HCT116 (cell line): ENCODE measurements around the gene CFAP46. TPM values are rescaled to one million over a fixed set of nuclear protein-coding genes. Genes with fewer than 3 reads are reported as not detected.

Experiments used
- ATAC-seq: fragments of 200-7000 bp; cut with Tn5 transposase; 2 replicates; pipeline ENCODE4 v1.9.1; 2020; ENCODE audit warnings: mild to moderate bottlenecking, moderate library complexity
- BruUV-seq: library from RNA; stranded (reverse); fragments of 400-500 nt; replicated peaks from 2 replicates; lab custom pipeline; 2021; lab: Mats Ljungman, UMichigan
- CTCF ChIA-PET: fragments of 300-600 bp; sonication (Branson Sonifier 250); formaldehyde crosslinking; loops from one replicate; lab custom pipeline; 2021; ENCODE audit warnings: antibody characterized with exemption; lab: Charles Lee
- POLR2A ChIA-PET: fragments of 300-600, 350-600 bp; sonication (Branson Sonifier 250); formaldehyde crosslinking; loops from one replicate; lab custom pipeline; 2021; ENCODE audit warnings: antibody characterized with exemption; lab: Charles Lee
- RAD21 ChIA-PET, 2 experiments: fragments of 300-600 bp; sonication (Branson Sonifier 250); formaldehyde crosslinking; loops; one replicate each; lab custom pipeline; 2023; ENCODE audit warnings: low total read pairs in 2 of 2; ENCODE audit not compliant: uncharacterized antibody in 2 of 2, unreplicated experiment in 2 of 2, low non-redundant PET in 1 of 2; lab: Charles Lee
- DNase-seq: peaks from one replicate; pipeline ENCODE4 v3.0.0-alpha.2; 2010; ENCODE audit warnings: low read depth, low spot score
- H2AFZ ChIP-seq: fragments of 200-600 bp; shearing (Covaris generic), sonication (generic); 2 replicates; pipeline ENCODE4 v1.6.1; 2017; ENCODE audit warnings: low read depth, mixed run types, mixed read lengths, antibody characterized with exemption, low read length; ENCODE audit not compliant: poor library complexity, severe bottlenecking
- H3K27ac ChIP-seq: 2 replicates; pipeline ENCODE4 v1.5.1; 2012; ENCODE audit warnings: low read depth, low read length
- H3K27me3 ChIP-seq: fragments of 200-600 bp; sonication (generic); 2 replicates; pipeline ENCODE4 v1.6.1; 2016; ENCODE audit warnings: mixed run types, low read length, mixed read lengths; ENCODE audit not compliant: insufficient read depth
- H3K36me3 ChIP-seq, 2 experiments: fragments of 200-500 bp in 1 of 2; fragments of 200-600 bp in 1 of 2; sonication (Bioruptor generic) in 1 of 2; sonication (generic) in 1 of 2; 2 replicates each; pipeline versions ENCODE4 v1.5.1 to v1.6.1; 2014 to 2016; ENCODE audit warnings: low read length in 2 of 2, inconsistent platforms in 1 of 2, mixed read lengths in 1 of 2, mixed run types in 1 of 2; ENCODE audit not compliant: insufficient read depth in 2 of 2, control insufficient read depth in 1 of 2
- H3K4me1 ChIP-seq, 2 experiments: fragments of 200-600 bp in 1 of 2; sonication (generic) in 1 of 2; 2 replicates each; pipeline versions ENCODE4 v1.5.1 to v1.6.1; 2012 to 2017; ENCODE audit warnings: low read length in 2 of 2, inconsistent platforms in 1 of 2, mild to moderate bottlenecking in 1 of 2, mixed read lengths in 1 of 2, mixed run types in 1 of 2, moderate library complexity in 1 of 2; ENCODE audit not compliant: insufficient read depth in 2 of 2, control insufficient read depth in 1 of 2
- H3K4me2 ChIP-seq: fragments of 200-600 bp; sonication (generic); 2 replicates; pipeline ENCODE4 v1.6.1; 2017; ENCODE audit warnings: mixed run types, low read length, mixed read lengths
- H3K4me3 ChIP-seq, 2 experiments: fragments of 200-600 bp in 1 of 2; sonication (generic) in 1 of 2; replicated peaks in 1 of 2; 2 replicates each; pipeline ENCODE4 v1.5.1; 2011 to 2016; ENCODE audit warnings: low read length in 2 of 2, control low read depth in 1 of 2, low read depth in 1 of 2, mild to moderate bottlenecking in 1 of 2, mixed read lengths in 1 of 2, mixed run types in 1 of 2
- H3K79me2 ChIP-seq: fragments of 200-600 bp; sonication (generic); 2 replicates; pipeline ENCODE4 v1.6.1; 2017; ENCODE audit warnings: mild to moderate bottlenecking, mixed run types, low read length, moderate library complexity, mixed read lengths; ENCODE audit not compliant: insufficient read depth
- H3K9ac ChIP-seq: fragments of 200-600 bp; sonication (generic); 2 replicates; pipeline ENCODE4 v1.6.1; 2016; ENCODE audit warnings: low read length, mixed read lengths
- H3K9me2 ChIP-seq: fragments of 200-600 bp; sonication (generic), shearing (Covaris generic); 2 replicates; pipeline ENCODE4 v1.6.1; 2017; ENCODE audit warnings: mixed run types, mild to moderate bottlenecking, moderate library complexity; ENCODE audit not compliant: insufficient read depth
- H3K9me3 ChIP-seq, 2 experiments: fragments of 200-500 bp in 1 of 2; fragments of 200-600 bp in 1 of 2; sonication (Bioruptor generic) in 1 of 2; sonication (generic) in 1 of 2; 2 replicates each; pipeline ENCODE4 v1.6.1; 2014 to 2017; ENCODE audit warnings: low read length in 2 of 2, mixed read lengths in 2 of 2, inconsistent platforms in 1 of 2, low read depth in 1 of 2, mild to moderate bottlenecking in 1 of 2, mixed run types in 1 of 2, moderate library complexity in 1 of 2; ENCODE audit not compliant: control insufficient read depth in 1 of 2, insufficient read depth in 1 of 2
- H4K20me1 ChIP-seq: fragments of 200-600 bp; sonication (generic), shearing (Covaris generic); 2 replicates; pipeline ENCODE4 v1.6.1; 2017; ENCODE audit warnings: mixed run types, mild to moderate bottlenecking, moderate library complexity; ENCODE audit not compliant: insufficient read depth
- ELF1 ChIP-seq: IDR thresholded peaks from 2 replicates; pipeline ENCODE4 v1.6.1; 2012; ENCODE audit warnings: low read depth, borderline replicate concordance
- EZH2 ChIP-seq: fragments of 200-600 bp; sonication (generic); IDR thresholded peaks from 2 replicates; pipeline ENCODE4 v1.6.1; 2017; ENCODE audit warnings: antibody characterized with exemption, mixed run types
- EZH2phosphoT487 ChIP-seq: fragments of 200-600 bp; IDR thresholded peaks from 2 replicates; pipeline ENCODE4 v1.6.1; 2018; ENCODE audit warnings: antibody characterized with exemption, borderline replicate concordance
- JUND ChIP-seq: IDR thresholded peaks from 2 replicates; pipeline ENCODE4 v1.6.1; 2012
- POLR2A ChIP-seq: IDR thresholded peaks from 2 replicates; pipeline ENCODE4 v1.7.0; 2011; ENCODE audit warnings: borderline replicate concordance; ENCODE audit not compliant: insufficient read depth, insufficient read length; ENCODE audit errors: extremely low read depth
- SIN3A ChIP-seq: IDR thresholded peaks from 2 replicates; pipeline ENCODE4 v1.6.1; 2012; ENCODE audit warnings: low read depth
- YY1 ChIP-seq: IDR thresholded peaks from 2 replicates; pipeline ENCODE4 v1.6.1; 2011; ENCODE audit warnings: low read length, low read depth, moderate library complexity, mild to moderate bottlenecking; ENCODE audit not compliant: insufficient replicate concordance; ENCODE audit errors: extremely low read depth
- ZFX ChIP-seq: fragments of 450-650 bp; IDR thresholded peaks from 2 replicates; pipeline ENCODE4 v1.6.1; 2017
- intact Hi-C: fragments of 100-400 bp; cut with micrococcal nuclease; formaldehyde crosslinking; loops from 2 replicates; pipeline ENCODE4 v1.10.0; 2022
- total RNA-seq: library from RNA; stranded (reverse); gene quantifications from one replicate; pipeline ENCODE4 v1.2.1, GENCODE V29; 2021; ENCODE audit not compliant: unreplicated experiment
- TF ChIP-seq, protein P1 (sequence below): IDR thresholded peaks from 2 replicates; pipeline ENCODE4 v1.6.1; 2011; ENCODE audit warnings: mild to moderate bottlenecking, low read length, moderate library complexity; ENCODE audit not compliant: insufficient replicate concordance; ENCODE audit errors: extremely low read depth

Gene CFAP46
- total RNA-seq, 1 experiment from 2014 or later = 1.4 TPM

DNA sequence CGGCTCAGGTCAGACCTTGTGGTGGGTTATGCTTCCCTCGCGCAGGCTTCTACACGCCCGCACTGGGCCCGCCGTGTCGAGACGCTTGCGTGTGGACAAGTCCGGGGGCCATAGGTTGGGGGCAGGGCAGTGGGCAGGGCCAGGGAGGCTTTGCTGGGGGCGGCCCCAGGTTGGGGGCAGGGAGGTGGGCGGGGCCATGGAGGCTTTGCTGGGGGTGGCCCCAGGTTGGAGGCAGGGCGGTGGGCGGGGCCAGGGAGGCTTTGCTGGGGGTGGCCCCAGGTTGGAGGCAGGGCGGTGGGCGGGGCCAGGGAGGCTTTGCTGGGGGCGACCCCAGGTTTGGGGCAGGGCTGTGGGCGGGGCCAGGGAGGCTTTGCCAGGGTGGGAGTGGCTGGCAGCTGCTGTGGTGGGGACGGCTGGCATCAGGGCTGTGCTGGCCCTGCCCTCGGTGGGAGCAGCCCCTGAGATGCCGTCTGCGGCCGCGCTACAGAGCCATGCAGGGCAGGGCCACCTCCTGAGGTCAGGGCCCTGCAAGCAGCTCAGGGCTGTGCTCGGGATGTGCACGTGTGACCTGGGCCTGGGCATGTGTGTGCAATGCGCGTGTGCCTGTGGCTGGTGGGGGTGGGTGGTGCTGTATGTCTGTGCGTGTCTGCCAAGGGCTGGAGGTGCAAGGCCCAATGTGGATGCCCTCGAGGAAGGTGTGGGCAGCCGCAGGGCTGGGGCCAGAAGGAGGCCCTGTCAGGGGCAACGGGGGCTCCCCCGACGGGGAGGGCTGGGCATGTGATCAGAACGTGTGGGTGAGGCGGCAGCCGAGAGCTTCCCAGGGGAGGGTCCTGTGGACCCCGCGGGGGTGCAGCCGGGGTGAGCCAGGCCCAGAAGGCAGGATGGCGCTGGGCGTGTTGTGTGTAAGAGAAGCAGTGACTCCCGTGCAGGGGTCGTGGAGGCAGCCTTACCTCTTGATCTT is 84.0 kb downstream of the CFAP46 start:
- Histone ChIP-seq H3K27ac (no peak overlapping the region), H3K4me3 (no peak overlapping the region)
- TF ChIP-seq YY1 (no peak), EZH2 (no peak), ELF1 (no peak), ZFX (no peak), JUND (no peak), SIN3A (no peak), POLR2A (no peak), EZH2phosphoT487 (no peak)
- TF ChIP-seq, all 23 proteins: peak for 0
- ChIA-PET CTCF (no interaction called here), POLR2A (no interaction called here), RAD21 (no interaction called here)
- Histone ChIP-seq H3K9me3 (no peaks in the 10 kb centered on the region), H3K4me2 (no peak overlapping the region), H4K20me1 (no peaks in the 10 kb centered on the region), H3K9ac (no peak overlapping the region), H2AFZ (no peak overlapping the region), H3K27me3 (no peaks in the 10 kb centered on the region), H3K4me1 (no peaks in the 10 kb centered on the region), H3K79me2 (no peaks in the 10 kb centered on the region), H3K36me3 (no peaks in the 10 kb centered on the region), H3K9me2 (no peaks in the 10 kb centered on the region)
- BruUV-seq = no TSS peak
- intact Hi-C loops = no loop called here
- ATAC-seq (peak; percentile 34; the same call in 1 of the 2 replicates), DNase-seq (no peak)

DNA sequence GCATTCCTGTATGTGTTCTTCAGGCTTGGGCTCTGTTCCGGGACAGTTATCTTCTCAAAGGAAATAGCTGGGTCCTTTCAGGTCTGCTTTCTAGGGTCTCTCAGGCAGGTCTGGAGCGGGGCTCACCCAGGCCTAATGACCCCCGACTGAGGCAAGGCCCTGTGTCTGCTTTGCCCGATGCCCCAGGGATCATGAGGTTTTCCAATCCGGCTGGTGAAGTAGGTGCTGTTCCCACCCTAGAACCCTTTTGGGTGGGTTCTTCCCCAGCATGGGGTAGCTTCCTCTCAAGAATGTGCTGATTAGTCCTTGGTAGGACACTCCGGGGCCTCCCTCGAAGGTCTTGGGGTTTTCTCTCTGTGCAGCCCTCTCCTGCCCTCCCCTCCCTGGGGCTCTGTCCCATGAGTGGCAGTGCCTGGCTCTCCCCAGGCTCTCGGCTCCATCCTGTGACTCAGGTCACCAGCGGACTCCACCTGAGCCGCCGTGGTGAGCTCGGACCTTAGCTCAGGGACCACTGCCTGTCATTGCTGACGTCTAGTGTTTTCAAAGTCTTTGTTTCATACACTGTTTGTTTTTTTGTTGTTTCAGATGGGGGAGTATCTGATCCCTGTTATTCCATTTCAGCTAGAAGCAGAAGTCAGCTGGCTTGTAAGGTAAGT is 85.4 kb downstream of the CFAP46 start:
- no peaks in the 10 kb centered on the region for H3K9me2 ChIP-seq
- no peak overlapping the region for H3K4me3 ChIP-seq
- no TSS peak for BruUV-seq
- no peaks in the 10 kb centered on the region for H3K79me2 ChIP-seq
- TF ChIP-seq, protein P1, sequence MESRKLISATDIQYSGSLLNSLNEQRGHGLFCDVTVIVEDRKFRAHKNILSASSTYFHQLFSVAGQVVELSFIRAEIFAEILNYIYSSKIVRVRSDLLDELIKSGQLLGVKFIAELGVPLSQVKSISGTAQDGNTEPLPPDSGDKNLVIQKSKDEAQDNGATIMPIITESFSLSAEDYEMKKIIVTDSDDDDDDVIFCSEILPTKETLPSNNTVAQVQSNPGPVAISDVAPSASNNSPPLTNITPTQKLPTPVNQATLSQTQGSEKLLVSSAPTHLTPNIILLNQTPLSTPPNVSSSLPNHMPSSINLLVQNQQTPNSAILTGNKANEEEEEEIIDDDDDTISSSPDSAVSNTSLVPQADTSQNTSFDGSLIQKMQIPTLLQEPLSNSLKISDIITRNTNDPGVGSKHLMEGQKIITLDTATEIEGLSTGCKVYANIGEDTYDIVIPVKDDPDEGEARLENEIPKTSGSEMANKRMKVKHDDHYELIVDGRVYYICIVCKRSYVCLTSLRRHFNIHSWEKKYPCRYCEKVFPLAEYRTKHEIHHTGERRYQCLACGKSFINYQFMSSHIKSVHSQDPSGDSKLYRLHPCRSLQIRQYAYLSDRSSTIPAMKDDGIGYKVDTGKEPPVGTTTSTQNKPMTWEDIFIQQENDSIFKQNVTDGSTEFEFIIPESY = no peak
- H3K27ac ChIP-seq = no peak overlapping the region
- ChIA-PET RAD21 (no interaction called here), POLR2A (no interaction called here), CTCF (no interaction called here)
- no peaks in the 10 kb centered on the region for H3K9me3 ChIP-seq
- H4K20me1 ChIP-seq = no peaks in the 10 kb centered on the region
- H3K27me3 ChIP-seq = no peaks in the 10 kb centered on the region
- H3K9ac ChIP-seq = no peak overlapping the region
- intact Hi-C loops = no loop called here
- H3K4me2 ChIP-seq = no peak overlapping the region
- no peak for ATAC-seq
- H2AFZ ChIP-seq = no peak overlapping the region
- no peaks in the 10 kb centered on the region for H3K36me3 ChIP-seq
- no peak for DNase-seq
- H3K4me1 ChIP-seq = no peaks in the 10 kb centered on the region
